OCI-LY1 (cell line): Measurements from ENCODE around the gene HAAO.

Experiments
- H2AFZ ChIP-seq: fragments of 200-600 bp; sonication (generic), shearing (Covaris generic); 2 replicates; pipeline ENCODE4 v1.6.0; 2014; ENCODE audit warnings: antibody characterized with exemption, mild to moderate bottlenecking, low read length
- H3F3A ChIP-seq: fragments of 200-600 bp; sonication (generic), shearing (Covaris generic); 2 replicates; pipeline ENCODE4 v1.6.0; 2014; ENCODE audit warnings: mild to moderate bottlenecking, antibody characterized with exemption, low read length, moderate library complexity; ENCODE audit not compliant: insufficient read depth
- H3K27ac ChIP-seq: fragments of 200-600 bp; sonication (generic); 2 replicates; pipeline ENCODE4 v1.5.1; 2014; ENCODE audit warnings: low read length, mixed run types, mild to moderate bottlenecking, low read depth; ENCODE audit not compliant: poor library complexity, severe bottlenecking
- H3K27me3 ChIP-seq: fragments of 200-600 bp; sonication (generic); 2 replicates; pipeline ENCODE4 v1.6.0; 2014; ENCODE audit warnings: antibody characterized with exemption, mild to moderate bottlenecking, low read length, moderate library complexity; ENCODE audit not compliant: insufficient read depth
- H3K36me3 ChIP-seq: fragments of 200-600 bp; sonication (generic); 2 replicates; pipeline ENCODE4 v1.6.1; 2014; ENCODE audit warnings: mild to moderate bottlenecking, antibody characterized with exemption, low read length, moderate library complexity, mixed read lengths; ENCODE audit not compliant: insufficient read depth
- H3K4me1 ChIP-seq: fragments of 200-600 bp; sonication (generic); 2 replicates; pipeline ENCODE4 v1.5.1; 2014; ENCODE audit warnings: mild to moderate bottlenecking, low read length, moderate library complexity; ENCODE audit not compliant: insufficient read depth, severe bottlenecking
- H3K4me2 ChIP-seq: fragments of 200-600 bp; sonication (generic), shearing (Covaris generic); 2 replicates; pipeline ENCODE4 v1.6.1; 2014; ENCODE audit warnings: low read length
- H3K4me3 ChIP-seq: fragments of 200-600 bp; sonication (generic); 2 replicates; pipeline ENCODE4 v1.5.1; 2014; ENCODE audit warnings: low read length, low read depth, mild to moderate bottlenecking, mixed read lengths; ENCODE audit not compliant: poor library complexity, severe bottlenecking
- H3K79me2 ChIP-seq: fragments of 200-600 bp; shearing (Covaris generic); 2 replicates; pipeline ENCODE4 v1.6.1; 2016; ENCODE audit warnings: mixed run types, low read length, mixed read lengths; ENCODE audit not compliant: insufficient read depth
- H3K9ac ChIP-seq: fragments of 200-600 bp; sonication (generic), shearing (Covaris generic); 2 replicates; pipeline ENCODE4 v1.6.1; 2014; ENCODE audit warnings: mild to moderate bottlenecking, low read length, mixed read lengths
- H3K9me2 ChIP-seq: fragments of 200-600 bp; sonication (generic), shearing (Covaris generic); 2 replicates; pipeline ENCODE4 v1.6.1; 2014; ENCODE audit warnings: low read depth, mild to moderate bottlenecking, low read length, mixed read lengths
- H3K9me3 ChIP-seq: fragments of 200-600 bp; shearing (Covaris generic); 2 replicates; pipeline ENCODE4 v1.6.1; 2014; ENCODE audit warnings: low read length, mixed read lengths
- H4K20me1 ChIP-seq: fragments of 200-600 bp; sonication (generic), shearing (Covaris generic); 2 replicates; pipeline ENCODE4 v1.6.0; 2016; ENCODE audit warnings: mild to moderate bottlenecking, low read length; ENCODE audit not compliant: insufficient read depth
- EZH2 ChIP-seq: fragments of 200-600 bp; sonication (generic), shearing (Covaris generic); IDR thresholded peaks from 2 replicates; pipeline ENCODE4 v1.8.0; 2017; ENCODE audit warnings: borderline replicate concordance, mixed run types, mild to moderate bottlenecking, antibody characterized with exemption, low read length, moderate library complexity, mixed read lengths
- TF ChIP-seq, protein P1 (sequence below): fragments of 200-600 bp; sonication (generic), shearing (Covaris generic); IDR thresholded peaks from 2 replicates; pipeline ENCODE4 v1.5.1; 2017; ENCODE audit warnings: mild to moderate bottlenecking, antibody characterized with exemption, low read length, moderate library complexity, mixed read lengths

HAAO gene

DNA sequence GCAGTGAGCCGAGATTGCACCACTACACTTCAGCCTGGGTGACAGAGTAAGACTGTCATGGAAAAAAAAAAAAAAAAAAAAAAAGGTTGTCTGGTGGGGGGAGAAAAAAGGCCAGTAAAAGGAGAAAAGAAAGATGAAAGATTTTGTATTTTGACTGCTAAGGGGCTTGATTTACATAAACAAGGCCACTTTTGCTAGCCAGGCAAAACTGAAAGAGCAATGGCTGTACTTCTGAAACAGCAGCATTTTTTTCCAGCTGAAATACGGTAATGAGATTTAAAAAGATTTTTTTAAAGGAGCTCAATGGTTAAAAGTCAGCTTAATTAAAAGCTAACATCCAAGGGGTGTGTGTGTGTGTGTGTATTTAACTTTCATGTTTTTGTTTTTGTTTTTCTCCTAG, 17.2 kb downstream of the HAAO start:
- H3K4me1 ChIP-seq, result peaks cover 22% of the 10 kb centered on the region
- 0 out of 2 replicates have a peak, but pooled peaks cover 2% of the 10 kb centered on the region for H3K9me3 ChIP-seq
- H4K20me1 ChIP-seq, result no peaks in the 10 kb centered on the region
- H3K9me2 ChIP-seq, result no peaks in the 10 kb centered on the region
- peak overlapping the region; percentile 42 for H3K4me2 ChIP-seq
- H3K9ac ChIP-seq, result 0 out of 2 replicates have a peak overlapping the region, but pooled peaks have one; percentile 4
- no peak for TF ChIP-seq EZH2
- TF ChIP-seq, protein P1, sequence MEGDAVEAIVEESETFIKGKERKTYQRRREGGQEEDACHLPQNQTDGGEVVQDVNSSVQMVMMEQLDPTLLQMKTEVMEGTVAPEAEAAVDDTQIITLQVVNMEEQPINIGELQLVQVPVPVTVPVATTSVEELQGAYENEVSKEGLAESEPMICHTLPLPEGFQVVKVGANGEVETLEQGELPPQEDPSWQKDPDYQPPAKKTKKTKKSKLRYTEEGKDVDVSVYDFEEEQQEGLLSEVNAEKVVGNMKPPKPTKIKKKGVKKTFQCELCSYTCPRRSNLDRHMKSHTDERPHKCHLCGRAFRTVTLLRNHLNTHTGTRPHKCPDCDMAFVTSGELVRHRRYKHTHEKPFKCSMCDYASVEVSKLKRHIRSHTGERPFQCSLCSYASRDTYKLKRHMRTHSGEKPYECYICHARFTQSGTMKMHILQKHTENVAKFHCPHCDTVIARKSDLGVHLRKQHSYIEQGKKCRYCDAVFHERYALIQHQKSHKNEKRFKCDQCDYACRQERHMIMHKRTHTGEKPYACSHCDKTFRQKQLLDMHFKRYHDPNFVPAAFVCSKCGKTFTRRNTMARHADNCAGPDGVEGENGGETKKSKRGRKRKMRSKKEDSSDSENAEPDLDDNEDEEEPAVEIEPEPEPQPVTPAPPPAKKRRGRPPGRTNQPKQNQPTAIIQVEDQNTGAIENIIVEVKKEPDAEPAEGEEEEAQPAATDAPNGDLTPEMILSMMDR, result no peak
- no peaks in the 10 kb centered on the region for H3K36me3 ChIP-seq
- H3K27me3 ChIP-seq, result no peaks in the 10 kb centered on the region
- peak overlapping the region; percentile 67 for H3K27ac ChIP-seq
- no peak overlapping the region for H2AFZ ChIP-seq
- H3K4me3 ChIP-seq, result no peak overlapping the region
- H3F3A ChIP-seq, result no peaks in the 10 kb centered on the region
- no peaks in the 10 kb centered on the region for H3K79me2 ChIP-seq

DNA sequence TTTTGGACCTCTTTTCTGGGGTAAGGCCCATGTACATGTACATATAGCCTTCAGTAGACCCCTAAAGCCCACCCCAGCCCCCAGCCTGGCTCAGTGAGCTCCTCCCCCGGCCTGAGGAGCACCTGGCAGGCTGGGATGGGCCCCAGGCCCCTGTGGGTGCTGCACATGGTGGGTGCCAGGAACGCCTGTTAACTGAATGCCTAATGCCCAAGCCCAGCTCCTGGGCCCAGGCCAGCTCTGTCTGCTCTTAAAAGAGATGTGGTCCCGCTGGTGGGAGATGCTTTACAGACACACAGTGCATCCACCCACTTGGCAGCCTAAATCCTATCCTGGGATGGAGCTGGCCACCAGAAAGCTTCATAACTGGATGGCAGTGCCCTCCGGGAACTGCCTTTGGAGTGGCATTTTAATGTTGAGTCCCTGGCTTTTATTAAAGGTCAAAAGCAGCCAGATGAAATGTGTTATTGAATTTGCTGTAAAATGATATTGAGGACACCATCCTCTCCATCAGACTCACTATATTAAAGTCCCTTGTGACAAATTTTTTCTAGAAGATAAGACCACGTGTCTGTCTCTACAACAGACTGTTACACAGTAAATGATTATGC, 20.7 kb downstream of the HAAO start:
- no peak overlapping the region for H3K27ac ChIP-seq
- no peak overlapping the region for H3K9ac ChIP-seq
- H3K4me1 ChIP-seq, result peaks cover 26% of the 10 kb centered on the region
- no peak overlapping the region for H2AFZ ChIP-seq
- no peaks in the 10 kb centered on the region for H3F3A ChIP-seq
- no peaks in the 10 kb centered on the region for H3K27me3 ChIP-seq
- no peaks in the 10 kb centered on the region for H3K9me2 ChIP-seq
- TF ChIP-seq, protein P1, result no peak
- TF ChIP-seq EZH2, result no peak
- no peak overlapping the region for H3K4me3 ChIP-seq
- H3K36me3 ChIP-seq, result no peaks in the 10 kb centered on the region
- H3K9me3 ChIP-seq, result no peaks in the 10 kb centered on the region
- no peaks in the 10 kb centered on the region for H3K79me2 ChIP-seq
- no peak overlapping the region for H3K4me2 ChIP-seq
- H4K20me1 ChIP-seq, result no peaks in the 10 kb centered on the region

DNA sequence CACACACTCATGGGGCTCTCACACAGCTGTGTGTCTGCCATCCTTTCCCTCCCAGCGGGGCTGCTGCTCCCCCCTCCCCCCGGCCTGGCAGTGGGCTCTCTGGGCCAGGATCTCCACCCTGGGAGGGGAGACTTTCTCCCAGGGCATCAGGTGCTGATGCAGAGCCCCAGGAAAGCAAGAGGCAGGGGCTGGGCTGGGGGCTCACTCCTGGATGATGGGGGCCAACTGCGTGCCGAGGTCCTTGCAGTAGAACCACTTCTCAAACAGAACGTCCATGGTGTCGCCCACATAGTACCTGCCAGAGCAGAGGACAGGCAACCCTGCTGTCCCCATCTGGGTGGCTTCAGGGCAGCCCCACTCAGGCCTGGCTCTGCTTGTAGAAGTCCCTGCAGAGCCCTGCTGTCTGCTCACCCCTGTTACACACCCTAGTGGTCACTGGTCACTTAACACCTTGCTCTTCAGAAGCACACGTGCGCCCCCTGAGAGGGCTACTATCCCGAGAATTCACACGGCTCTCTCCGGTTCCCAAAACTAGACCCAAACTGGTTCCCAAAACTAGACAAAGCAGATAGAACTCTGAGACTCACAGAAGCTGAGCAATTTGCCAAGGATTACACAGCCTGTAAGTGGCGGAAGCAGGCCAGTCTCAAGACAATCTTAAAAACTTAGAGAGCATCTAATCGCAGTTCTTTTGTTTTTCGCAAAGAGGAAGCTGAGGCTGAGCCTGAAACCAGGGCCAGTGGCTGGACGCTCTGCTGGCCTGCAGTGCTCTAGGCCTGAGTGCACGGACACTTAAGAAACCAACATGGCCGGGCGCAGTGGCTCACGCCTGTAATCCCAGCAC, 21.9 kb downstream of the HAAO start:
- Histone ChIP-seq H2AFZ (no peak overlapping the region), H3K4me1 (peaks cover 26% of the 10 kb centered on the region), H3K4me2 (peak overlapping the region; percentile 52), H4K20me1 (no peaks in the 10 kb centered on the region), H3K9ac (no peak overlapping the region; the same call in 1 of the 2 replicates), H3K4me3 (peak overlapping the region; percentile 14), H3K79me2 (no peaks in the 10 kb centered on the region), H3K36me3 (no peaks in the 10 kb centered on the region), H3K9me3 (no peaks in the 10 kb centered on the region), H3K27ac (peak overlapping the region; percentile 21), H3K9me2 (no peaks in the 10 kb centered on the region), H3F3A (no peaks in the 10 kb centered on the region), H3K27me3 (no peaks in the 10 kb centered on the region)
- TF ChIP-seq, protein P1, result peak; percentile 94
- TF ChIP-seq EZH2, result no peak
